A549 (cell line): ENCODE results near the gene ATG13. TPM values are rescaled to one million over a fixed set of nuclear protein-coding genes. Genes with fewer than 3 reads are reported as not detected.

Experiments
- ATAC-seq, 2 experiments: fragments of 200-7000 bp in 1 of 2; fragments of >200 bp in 1 of 2; cut with Nextera tagmentation in 1 of 2; cut with Tn5 transposase in 1 of 2; 3 replicates each; pipeline versions ENCODE4 v1.8.0 to v1.9.1; 2018 to 2020; ENCODE audit warnings: mild to moderate bottlenecking in 1 of 2, moderate library complexity in 1 of 2
- CTCF ChIA-PET: fragments of 300-600 bp; sonication (Branson Sonifier 250); formaldehyde crosslinking; extraction: SDS; loops from one replicate; lab custom pipeline; 2021; ENCODE audit warnings: antibody characterized with exemption, inconsistent platforms; lab: Yijun Ruan, JAX
- POLR2A ChIA-PET: fragments of 350-600 bp; formaldehyde crosslinking; extraction: SDS; loops from one replicate; lab custom pipeline; 2021; ENCODE audit warnings: antibody characterized with exemption, inconsistent platforms; lab: Yijun Ruan, JAX
- DNase-seq, 2 experiments: peaks; one replicate each; pipeline versions ENCODE4 v3.0.0 to v3.0.0-alpha.2; 2011 to 2016; ENCODE audit warnings: low read depth in 1 of 2, low spot score in 1 of 2
- FAIRE-seq: peaks from 2 replicates; lab custom pipeline; 2011; peaks lifted over from hg19 to GRCh38; lab: Jason Lieb, UNC
- H3K27ac ChIP-seq, 2 experiments: fragments of >200 bp; sonication (Bioruptor Twin); formaldehyde crosslinking; 3 replicates each; pipeline ENCODE4 v1.5.1; 2016 to 2017
- H3K4me1 ChIP-seq: fragments of >200 bp; sonication (Bioruptor Twin); formaldehyde crosslinking; 3 replicates; pipeline ENCODE4 v1.6.1; 2016
- H3K4me2 ChIP-seq: fragments of >200 bp; sonication (Bioruptor Twin); formaldehyde crosslinking; 3 replicates; pipeline ENCODE4 v1.6.1; 2016
- H3K4me3 ChIP-seq: fragments of >200 bp; sonication (Bioruptor Twin); formaldehyde crosslinking; 3 replicates; pipeline ENCODE4 v1.5.1; 2016
- H3K9me3 ChIP-seq: fragments of >200 bp; sonication (Bioruptor Twin); formaldehyde crosslinking; 3 replicates; pipeline ENCODE4 v1.6.1; 2016
- BHLHE40 ChIP-seq: IDR thresholded peaks from 2 replicates; pipeline ENCODE4 v1.6.1; 2012; ENCODE audit warnings: low read depth, low read length, inconsistent platforms
- CBX8 ChIP-seq: fragments of 200-600 bp; sonication (generic); IDR thresholded peaks from 2 replicates; pipeline ENCODE4 v1.6.1; 2016
- EHF ChIP-seq: fragments of 250-450 bp; sonication (Bioruptor Pico); IDR thresholded peaks from 2 replicates; pipeline ENCODE4 v1.5.0; 2020; ENCODE audit warnings: mild to moderate bottlenecking
- FOSL2 ChIP-seq, 2 experiments: fragments of 450-650 bp in 1 of 2; fragments of >200 bp in 1 of 2; sonication (Bioruptor Twin) in 1 of 2; formaldehyde crosslinking; IDR thresholded peaks; 2 replicates each; pipeline versions ENCODE4 v1.5.0 to v1.6.1; 2016 to 2020; ENCODE audit warnings: mild to moderate bottlenecking in 1 of 2, moderate library complexity in 1 of 2
- FOXS1 ChIP-seq: fragments of 250-450 bp; sonication (Bioruptor Pico); IDR thresholded peaks from 2 replicates; pipeline ENCODE4 v1.5.0; 2020; ENCODE audit warnings: mild to moderate bottlenecking, moderate library complexity
- HDAC2 ChIP-seq: fragments of 200-600 bp; sonication (generic); IDR thresholded peaks from 2 replicates; pipeline ENCODE4 v1.6.1; 2016
- HOXA7 ChIP-seq: fragments of 250-450 bp; sonication (Bioruptor Pico); IDR thresholded peaks from 2 replicates; pipeline ENCODE4 v1.5.0; 2020; ENCODE audit warnings: mild to moderate bottlenecking, moderate library complexity
- HOXB5 ChIP-seq: fragments of 250-450 bp; sonication (Bioruptor Pico); IDR thresholded peaks from 2 replicates; pipeline ENCODE4 v1.5.0; 2020; ENCODE audit warnings: mild to moderate bottlenecking, moderate library complexity
- KDM5A ChIP-seq: fragments of 200-600 bp; sonication (generic); IDR thresholded peaks from 2 replicates; pipeline ENCODE4 v1.6.1; 2016; ENCODE audit warnings: antibody characterized with exemption, mild to moderate bottlenecking
- MYC ChIP-seq: IDR thresholded peaks from 2 replicates; pipeline ENCODE4 v1.6.1; 2012; ENCODE audit warnings: mild to moderate bottlenecking, inconsistent platforms, low read length, improper control_type of control experiment, borderline replicate concordance
- NPAS2 ChIP-seq: fragments of 250-450 bp; sonication (Bioruptor Pico); IDR thresholded peaks from 2 replicates; pipeline ENCODE4 v1.8.0; 2022; ENCODE audit warnings: mild to moderate bottlenecking, moderate library complexity, borderline replicate concordance
- NR3C1 ChIP-seq: fragments of >200 bp; sonication (Bioruptor Twin); formaldehyde crosslinking; IDR thresholded peaks from 3 replicates; pipeline ENCODE4 v1.6.1; 2017
- RAD21 ChIP-seq, 2 experiments: fragments of >200 bp in 1 of 2; sonication (Bioruptor Twin) in 1 of 2; formaldehyde crosslinking in 1 of 2; IDR thresholded peaks in 1 of 2; conservative IDR thresholded peaks in 1 of 2; 2 replicates in 1 of 2; 3 replicates in 1 of 2; pipeline ENCODE4 v1.6.1; 2012 to 2018; ENCODE audit warnings: inconsistent platforms in 1 of 2
- RARB ChIP-seq: fragments of 250-450 bp; sonication (Bioruptor Pico); IDR thresholded peaks from 2 replicates; pipeline ENCODE4 v1.8.0; 2021; ENCODE audit warnings: mild to moderate bottlenecking, moderate library complexity
- SREBF2 ChIP-seq: fragments of 450-650 bp; IDR thresholded peaks from 2 replicates; pipeline ENCODE4 v1.6.1; 2014; ENCODE audit warnings: mild to moderate bottlenecking, moderate library complexity
- ZFP36 ChIP-seq: fragments of 450-650 bp; IDR thresholded peaks from 2 replicates; pipeline ENCODE4 v1.6.1; 2014; ENCODE audit warnings: borderline replicate concordance; ENCODE audit not compliant: partially characterized antibody
- ZSCAN20 ChIP-seq: fragments of 250-450 bp; sonication (Bioruptor Pico); IDR thresholded peaks from 2 replicates; pipeline ENCODE4 v1.8.0; 2022; ENCODE audit warnings: mild to moderate bottlenecking, moderate library complexity
- WGBS: methylation state at CpG from one replicate; pipeline ENCODE4 v1.1.6; 2017; ENCODE audit errors: missing lambda C conversion rate; 5-methylcytosine and 5-hydroxymethylcytosine counted together
- polyA plus RNA-seq, 4 experiments: library from polyadenylated mRNA; depleted of rRNA in 3 of 4; stranded (reverse); fragments of >200 nt; fragmentation: RNase III in 1 of 4; extraction: RNeasy Plus Mini Kit Qiagen cat#74134 plus additional on column Dnase treatment in 1 of 4; gene quantifications; 2 replicates in 3 of 4; 3 replicates in 1 of 4; pipeline ENCODE4 v1.2.3, GENCODE V29; 2011 to 2017
- TF ChIP-seq, protein P1 (sequence below): fragments of 450-650 bp; IDR thresholded peaks from 2 replicates; pipeline ENCODE4 v1.6.1; 2014; ENCODE audit warnings: antibody characterized with exemption
- TF ChIP-seq, protein P2 (sequence below): fragments of >200 bp; sonication (Bioruptor Twin); formaldehyde crosslinking; IDR thresholded peaks from 3 replicates; pipeline ENCODE4 v1.6.1; 2016
- TF ChIP-seq, protein P3 (sequence below): fragments of 200-600 bp; sonication (generic); IDR thresholded peaks from 2 replicates; pipeline ENCODE4 v1.6.1; 2016; ENCODE audit warnings: antibody characterized with exemption, mild to moderate bottlenecking, moderate library complexity
- TF ChIP-seq, protein P4 (sequence below): IDR thresholded peaks from 2 replicates; pipeline ENCODE4 v1.6.1; 2012; ENCODE audit warnings: low read depth, borderline replicate concordance

The ATG13 gene
- polyA plus RNA-seq, 2 of the 4 experiments (the other 2 are of a cell fraction), result 39.5 to 58.6 TPM

DNA sequence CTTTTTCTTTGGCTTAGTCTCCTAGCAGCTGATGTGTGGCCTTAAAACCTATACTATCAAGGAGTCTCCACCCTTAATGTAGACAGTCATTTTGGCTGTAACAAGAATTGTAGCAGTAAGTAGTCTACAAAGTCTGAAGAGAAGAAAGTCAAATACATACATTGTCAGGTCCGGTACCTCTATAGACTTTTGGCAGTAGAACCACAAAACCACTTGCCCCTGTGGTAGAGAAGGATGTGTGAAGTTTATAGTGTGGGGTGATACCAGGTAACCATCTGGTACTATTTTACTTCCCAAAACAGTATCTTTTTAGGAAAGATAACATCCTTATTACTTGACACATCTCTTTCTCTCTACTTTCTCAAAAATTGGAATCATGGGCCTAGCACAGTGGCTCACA is 15.1 kb downstream of the ATG13 start (continued):
- TF ChIP-seq MYC (no peak), CBX8 (no peak), EHF (no peak)

DNA sequence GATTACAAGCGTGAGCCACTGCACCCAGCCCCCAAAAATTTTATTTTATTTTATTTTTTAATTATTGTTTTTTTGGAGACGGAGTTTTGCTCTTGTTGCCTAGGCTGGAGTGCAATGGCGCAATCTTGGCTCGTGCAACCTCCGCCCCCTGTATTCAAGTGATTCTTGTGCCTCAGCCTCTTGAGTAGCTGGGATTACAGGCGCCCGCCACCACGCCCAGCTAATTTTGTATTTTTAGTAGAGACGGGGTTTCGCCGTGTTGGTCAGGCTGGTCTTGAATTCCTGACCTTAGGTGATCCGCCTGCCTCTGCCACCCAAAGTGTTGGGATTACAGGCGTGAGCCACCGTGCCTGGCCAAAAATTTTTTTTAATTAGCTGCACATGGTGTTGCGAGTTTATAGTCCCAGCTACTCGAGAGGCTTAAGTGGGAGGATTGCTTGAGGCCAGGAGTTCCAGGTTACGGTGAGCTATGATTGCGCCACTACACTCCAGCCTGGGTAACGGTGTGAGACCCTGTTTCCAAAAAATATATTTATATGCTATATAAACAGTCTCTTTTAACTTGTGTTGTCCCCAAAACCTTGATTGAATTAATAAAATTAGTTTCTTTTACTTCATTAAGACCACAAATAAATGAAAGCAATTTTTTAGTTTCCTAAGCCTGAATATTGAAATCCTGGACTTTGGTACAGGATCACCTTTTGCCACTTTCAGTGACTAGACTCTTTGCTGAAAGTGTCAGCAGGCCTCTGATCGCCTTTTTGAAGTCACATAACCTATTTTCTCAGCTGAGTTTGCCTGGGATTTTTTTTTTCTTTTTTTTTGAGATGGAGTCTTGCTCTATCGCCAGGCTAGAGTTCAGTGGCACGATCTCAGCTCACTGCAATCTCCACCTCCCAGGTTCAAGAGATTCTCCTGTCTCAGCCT is 16.2 kb downstream of the ATG13 start:
- DNase-seq, result no peak
- TF ChIP-seq, protein P1, sequence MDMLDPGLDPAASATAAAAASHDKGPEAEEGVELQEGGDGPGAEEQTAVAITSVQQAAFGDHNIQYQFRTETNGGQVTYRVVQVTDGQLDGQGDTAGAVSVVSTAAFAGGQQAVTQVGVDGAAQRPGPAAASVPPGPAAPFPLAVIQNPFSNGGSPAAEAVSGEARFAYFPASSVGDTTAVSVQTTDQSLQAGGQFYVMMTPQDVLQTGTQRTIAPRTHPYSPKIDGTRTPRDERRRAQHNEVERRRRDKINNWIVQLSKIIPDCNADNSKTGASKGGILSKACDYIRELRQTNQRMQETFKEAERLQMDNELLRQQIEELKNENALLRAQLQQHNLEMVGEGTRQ, result no peak
- TF ChIP-seq, protein P2, sequence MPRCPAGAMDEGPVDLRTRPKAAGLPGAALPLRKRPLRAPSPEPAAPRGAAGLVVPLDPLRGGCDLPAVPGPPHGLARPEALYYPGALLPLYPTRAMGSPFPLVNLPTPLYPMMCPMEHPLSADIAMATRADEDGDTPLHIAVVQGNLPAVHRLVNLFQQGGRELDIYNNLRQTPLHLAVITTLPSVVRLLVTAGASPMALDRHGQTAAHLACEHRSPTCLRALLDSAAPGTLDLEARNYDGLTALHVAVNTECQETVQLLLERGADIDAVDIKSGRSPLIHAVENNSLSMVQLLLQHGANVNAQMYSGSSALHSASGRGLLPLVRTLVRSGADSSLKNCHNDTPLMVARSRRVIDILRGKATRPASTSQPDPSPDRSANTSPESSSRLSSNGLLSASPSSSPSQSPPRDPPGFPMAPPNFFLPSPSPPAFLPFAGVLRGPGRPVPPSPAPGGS, result no peak
- TF ChIP-seq KDM5A, result no peak
- TF ChIP-seq RARB, result no peak
- no peak for TF ChIP-seq SREBF2
- TF ChIP-seq NPAS2 (CRISPR knock-in tag), result no peak
- no peak for TF ChIP-seq HOXB5
- no peak for TF ChIP-seq ZFP36
- TF ChIP-seq HDAC2, result no peak
- TF ChIP-seq ZSCAN20, result no peak
- TF ChIP-seq BHLHE40, result no peak
- TF ChIP-seq, protein P3, sequence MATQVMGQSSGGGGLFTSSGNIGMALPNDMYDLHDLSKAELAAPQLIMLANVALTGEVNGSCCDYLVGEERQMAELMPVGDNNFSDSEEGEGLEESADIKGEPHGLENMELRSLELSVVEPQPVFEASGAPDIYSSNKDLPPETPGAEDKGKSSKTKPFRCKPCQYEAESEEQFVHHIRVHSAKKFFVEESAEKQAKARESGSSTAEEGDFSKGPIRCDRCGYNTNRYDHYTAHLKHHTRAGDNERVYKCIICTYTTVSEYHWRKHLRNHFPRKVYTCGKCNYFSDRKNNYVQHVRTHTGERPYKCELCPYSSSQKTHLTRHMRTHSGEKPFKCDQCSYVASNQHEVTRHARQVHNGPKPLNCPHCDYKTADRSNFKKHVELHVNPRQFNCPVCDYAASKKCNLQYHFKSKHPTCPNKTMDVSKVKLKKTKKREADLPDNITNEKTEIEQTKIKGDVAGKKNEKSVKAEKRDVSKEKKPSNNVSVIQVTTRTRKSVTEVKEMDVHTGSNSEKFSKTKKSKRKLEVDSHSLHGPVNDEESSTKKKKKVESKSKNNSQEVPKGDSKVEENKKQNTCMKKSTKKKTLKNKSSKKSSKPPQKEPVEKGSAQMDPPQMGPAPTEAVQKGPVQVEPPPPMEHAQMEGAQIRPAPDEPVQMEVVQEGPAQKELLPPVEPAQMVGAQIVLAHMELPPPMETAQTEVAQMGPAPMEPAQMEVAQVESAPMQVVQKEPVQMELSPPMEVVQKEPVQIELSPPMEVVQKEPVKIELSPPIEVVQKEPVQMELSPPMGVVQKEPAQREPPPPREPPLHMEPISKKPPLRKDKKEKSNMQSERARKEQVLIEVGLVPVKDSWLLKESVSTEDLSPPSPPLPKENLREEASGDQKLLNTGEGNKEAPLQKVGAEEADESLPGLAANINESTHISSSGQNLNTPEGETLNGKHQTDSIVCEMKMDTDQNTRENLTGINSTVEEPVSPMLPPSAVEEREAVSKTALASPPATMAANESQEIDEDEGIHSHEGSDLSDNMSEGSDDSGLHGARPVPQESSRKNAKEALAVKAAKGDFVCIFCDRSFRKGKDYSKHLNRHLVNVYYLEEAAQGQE, result no peak
- TF ChIP-seq FOSL2 (IDR thresholded peaks at IDR 0.05), result no peak
- no peak for TF ChIP-seq FOSL2 (CRISPR knock-in tag; IDR thresholded peaks at IDR 0.05)
- TF ChIP-seq, protein P4, sequence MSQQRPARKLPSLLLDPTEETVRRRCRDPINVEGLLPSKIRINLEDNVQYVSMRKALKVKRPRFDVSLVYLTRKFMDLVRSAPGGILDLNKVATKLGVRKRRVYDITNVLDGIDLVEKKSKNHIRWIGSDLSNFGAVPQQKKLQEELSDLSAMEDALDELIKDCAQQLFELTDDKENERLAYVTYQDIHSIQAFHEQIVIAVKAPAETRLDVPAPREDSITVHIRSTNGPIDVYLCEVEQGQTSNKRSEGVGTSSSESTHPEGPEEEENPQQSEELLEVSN, result no peak
- no peak for TF ChIP-seq NR3C1
- no peak for TF ChIP-seq RAD21 (conservative IDR thresholded peaks at IDR 0.05 in 1 of 2, IDR thresholded peaks at IDR 0.05 in 1 of 2)
- no peak for TF ChIP-seq FOXS1
- TF ChIP-seq HOXA7 (CRISPR knock-in tag), result no peak
- H3K4me2 ChIP-seq, result no peak overlapping the region
- 94% methylated on average over 22 of the region's 22 CpGs for WGBS
- no peak for FAIRE-seq
- ATAC-seq, result no peak
- H3K4me3 ChIP-seq, result no peak overlapping the region
- no peak overlapping the region for H3K27ac ChIP-seq
- CTCF ChIA-PET, result interaction anchor here (0.6 to 2.9 kb wide), 5 partner anchors 13 to 143 kb away, joined by 3 to 11 read pairs (median 3); partner anchors contain the start of genes ATG13 and HARBI1
- POLR2A ChIA-PET, result interaction anchor here (1.1 kb wide), 1 partner anchor 10 kb away, joined by 4 read pairs; no protein-coding TSS in a partner anchor
- no peaks in the 10 kb centered on the region for H3K4me1 ChIP-seq
- no peaks in the 10 kb centered on the region for H3K9me3 ChIP-seq
